GM12878 (cell line): ENCODE results near the gene MRTFA. TPM values are rescaled to one million over a fixed set of nuclear protein-coding genes. Genes with fewer than 3 reads are reported as not detected.

Source experiments
- BMI1 ChIP-seq: fragments of 450-650 bp; IDR thresholded peaks from 2 replicates; pipeline ENCODE4 v1.6.1; 2016; ENCODE audit warnings: mild to moderate bottlenecking, moderate library complexity, borderline replicate concordance
- CUX1 ChIP-seq: IDR thresholded peaks from 2 replicates; pipeline ENCODE4 v1.6.1; 2012; ENCODE audit warnings: improper control_type of control experiment, low read depth, low read length; ENCODE audit not compliant: insufficient replicate concordance
- ETV6 ChIP-seq, 2 experiments: fragments of 450-650 bp in 1 of 2; IDR thresholded peaks in 1 of 2; conservative IDR thresholded peaks in 1 of 2; 2 replicates each; pipeline ENCODE4 v1.6.1; 2014; ENCODE audit warnings: antibody characterized with exemption in 1 of 2, borderline replicate concordance in 1 of 2, low read depth in 1 of 2, mild to moderate bottlenecking in 1 of 2, moderate library complexity in 1 of 2
- FOS ChIP-seq: IDR thresholded peaks from 3 replicates; pipeline ENCODE4 v1.6.1; 2011; ENCODE audit warnings: borderline replicate concordance; ENCODE audit not compliant: insufficient read length; ENCODE audit errors: extremely low read depth
- FOXK2 ChIP-seq: fragments of 450-650 bp; IDR thresholded peaks from 2 replicates; pipeline ENCODE4 v1.6.1; 2017; ENCODE audit warnings: mild to moderate bottlenecking, moderate library complexity
- GATAD2B ChIP-seq: fragments of 450-650 bp; conservative IDR thresholded peaks from 2 replicates; pipeline ENCODE4 v1.6.1; 2017; ENCODE audit warnings: low read depth, mild to moderate bottlenecking, moderate library complexity
- MTA2 ChIP-seq: fragments of 450-650 bp; IDR thresholded peaks from 2 replicates; pipeline ENCODE4 v1.6.1; 2016; ENCODE audit warnings: low read depth, mild to moderate bottlenecking, moderate library complexity
- MXI1 ChIP-seq: fragments of 150-350 bp; IDR thresholded peaks from 2 replicates; pipeline ENCODE4 v1.6.1; 2011; ENCODE audit warnings: low read depth, mild to moderate bottlenecking, inconsistent platforms, low read length, improper control_type of control experiment
- NBN ChIP-seq: fragments of 450-650 bp; IDR thresholded peaks from 2 replicates; pipeline ENCODE4 v1.6.1; 2016
- NFIC ChIP-seq: IDR thresholded peaks from 2 replicates; pipeline ENCODE4 v1.6.1; 2012; ENCODE audit warnings: low read depth, mild to moderate bottlenecking, inconsistent platforms, low read length, moderate library complexity
- NFYA ChIP-seq: IDR thresholded peaks from 2 replicates; pipeline ENCODE4 v1.6.1; 2011; ENCODE audit warnings: low read depth, mild to moderate bottlenecking, low read length, improper control_type of control experiment, borderline replicate concordance
- RB1 ChIP-seq: fragments of 450-650 bp; formaldehyde crosslinking; IDR thresholded peaks from 2 replicates; pipeline ENCODE4 v1.6.1; 2017; ENCODE audit warnings: mild to moderate bottlenecking, borderline replicate concordance
- RELA ChIP-seq: fragments of 450-650 bp; IDR thresholded peaks from 2 replicates; pipeline ENCODE4 v1.8.0; 2014; ENCODE audit warnings: borderline replicate concordance; ENCODE audit not compliant: partially characterized antibody
- RELB ChIP-seq: fragments of 450-650 bp; IDR thresholded peaks from 2 replicates; pipeline ENCODE4 v1.6.1; 2017; ENCODE audit warnings: low read depth, mild to moderate bottlenecking, moderate library complexity
- SKIL ChIP-seq: fragments of 450-650 bp; IDR thresholded peaks from 2 replicates; pipeline ENCODE4 v1.6.1; 2017; ENCODE audit warnings: mild to moderate bottlenecking, low read depth, inconsistent platforms; ENCODE audit not compliant: poor library complexity, severe bottlenecking
- SMARCA5 ChIP-seq: fragments of 450-650 bp; IDR thresholded peaks from 2 replicates; pipeline ENCODE4 v1.6.1; 2017; ENCODE audit warnings: mild to moderate bottlenecking
- SRF ChIP-seq, 2 experiments: IDR thresholded peaks; 2 replicates each; pipeline ENCODE4 v1.6.1; 2011; ENCODE audit warnings: low read depth in 2 of 2, low read length in 2 of 2, mild to moderate bottlenecking in 1 of 2, moderate library complexity in 1 of 2
- ZSCAN29 ChIP-seq: fragments of 450-650 bp; IDR thresholded peaks from 2 replicates; pipeline ENCODE4 v1.6.1; 2017; ENCODE audit warnings: mild to moderate bottlenecking, moderate library complexity
- polyA plus RNA-seq, 11 experiments: library from polyadenylated mRNA; depleted of rRNA in 4 of 11; unstranded in 6 of 11; stranded (reverse) in 5 of 11; fragments of >200 nt; fragmentation: Nextera tagmentation in 4 of 11; fragmentation: Illumina TruSeq in 1 of 11; extraction: Ambion mirVana in 4 of 11; extraction: Trizol in 1 of 11; gene quantifications; 1 replicate in 1 of 11; 2 replicates in 10 of 11; pipeline versions ENCODE4 v1.2.1 to v1.2.3, GENCODE V29; 2011 to 2016; ENCODE audit warnings: inconsistent platforms in 2 of 11, missing spikeins in 2 of 11, low read depth in 1 of 11
- total RNA-seq, 4 experiments: library from RNA; depleted of rRNA in 3 of 4; stranded (reverse); fragments of >200 nt in 3 of 4; fragmentation: Illumina TruSeq in 1 of 4; extraction: Trizol in 1 of 4; gene quantifications; 2 replicates each; pipeline versions ENCODE4 v1.2.1 to v1.2.3, GENCODE V29; 2013 to 2021
- TF ChIP-seq, protein P1 (sequence below): IDR thresholded peaks from 2 replicates; pipeline ENCODE4 v1.6.1; 2011; ENCODE audit warnings: borderline replicate concordance, low read depth, mild to moderate bottlenecking, moderate library complexity, mixed read lengths, low read length; ENCODE audit not compliant: insufficient read depth; ENCODE audit errors: extremely low read length

MRTFA gene
- total and polyA plus RNA-seq, 10 of the 15 experiments (the other 5 are each of a cell fraction or from before 2014, with no cell fraction given): 2.0 to 63.9 (median 17.9) TPM

GRCh38 chr22:40412441-40412840 is 224.1 kb downstream of the MRTFA start (continued):
- TF ChIP-seq CUX1 (no peak), SMARCA5 (no peak), SKIL (peak; percentile 56), MTA2 (peak; percentile 92), FOS (no peak), NFIC (peak; percentile 75), ETV6 (conservative IDR thresholded peaks at IDR 0.05 in 1 of 2, IDR thresholded peaks at IDR 0.05 in 1 of 2; ENCODE audit: borderline replicate concordance in 1 of 2, low read depth in 1 of 2) (peak in 1 of 2 experiments; percentile 98; a peak in 2 of 4 replicates), RELB (peak; percentile 62; the same call in 1 of the 2 replicates), NBN (peak; percentile 87), NFYA (no peak), RB1 (0 out of 2 replicates have a peak, but pooled peaks have one; percentile 32), MXI1 (no peak), GATAD2B (peak; percentile 49; the same call in 1 of the 2 replicates), ZSCAN29 (no peak), FOXK2 (no peak; the same call in 1 of the 2 replicates), SRF (IDR thresholded peaks at IDR 0.05; ENCODE audit: low read depth in 2 of 2, low read length in 2 of 2) (peak in 1 of 2 experiments; percentile 56; a peak in 1 of 4 replicates), BMI1 (peak; percentile 48; the same call in 1 of the 2 replicates), RELA (peak; percentile 59)
- TF ChIP-seq, protein P1, sequence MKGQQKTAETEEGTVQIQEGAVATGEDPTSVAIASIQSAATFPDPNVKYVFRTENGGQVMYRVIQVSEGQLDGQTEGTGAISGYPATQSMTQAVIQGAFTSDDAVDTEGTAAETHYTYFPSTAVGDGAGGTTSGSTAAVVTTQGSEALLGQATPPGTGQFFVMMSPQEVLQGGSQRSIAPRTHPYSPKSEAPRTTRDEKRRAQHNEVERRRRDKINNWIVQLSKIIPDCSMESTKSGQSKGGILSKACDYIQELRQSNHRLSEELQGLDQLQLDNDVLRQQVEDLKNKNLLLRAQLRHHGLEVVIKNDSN: no peak
